ENCODE data around the gene HTR3A.

Gene HTR3A

DNA sequence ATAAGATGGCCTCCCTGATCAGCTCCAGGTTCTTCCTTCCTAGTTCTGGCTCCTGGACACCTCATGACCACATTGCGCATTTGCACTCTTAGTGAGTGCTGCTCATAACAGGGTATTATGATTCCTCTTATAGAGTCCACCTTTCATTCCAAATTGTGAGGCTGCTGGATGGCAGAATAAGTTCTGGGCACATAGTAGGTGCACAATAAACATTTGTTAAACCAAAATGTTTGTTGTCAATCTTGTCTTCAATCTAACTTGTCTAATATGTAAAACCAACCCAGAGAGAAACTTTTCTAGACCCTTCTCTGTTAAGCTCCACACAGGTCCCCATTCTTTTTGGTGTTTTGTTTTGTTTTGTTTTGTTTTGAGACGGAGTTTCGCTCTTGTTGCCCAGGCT lies 62.0 kb downstream of the HTR3A start:
- Histone ChIP-seq H3K79me2 (ENCODE audit: insufficient read depth, low read length) (no peaks in the 10 kb centered on the region), H3K9ac (ENCODE audit: low read depth, low read length, poor library complexity, severe bottlenecking) (no peak overlapping the region), H3F3A (ENCODE audit: low read depth) (no peaks in the 10 kb centered on the region), H3K4me3 (ENCODE audit: low read length, poor library complexity, severe bottlenecking) (no peak overlapping the region), H3K9me3 (ENCODE audit: insufficient read depth, low read depth, low read length) (no peaks in the 10 kb centered on the region), H3K9me2 (replicated peaks; ENCODE audit: low read depth, low read length) (no peaks in the 10 kb centered on the region), H3K36me3 (ENCODE audit: insufficient read depth, low read length) (no peaks in the 10 kb centered on the region), H2AFZ (ENCODE audit: low read length) (no peak overlapping the region), H4K20me1 (ENCODE audit: insufficient read depth, low read length, poor library complexity, severe bottlenecking) (no peaks in the 10 kb centered on the region), H3K4me2 (ENCODE audit: low read depth, low read length, poor library complexity, severe bottlenecking) (no peak overlapping the region), H3K4me1 (ENCODE audit: insufficient read depth, low read length, poor library complexity, severe bottlenecking) (no peaks in the 10 kb centered on the region), H3K27me3 (ENCODE audit: insufficient read depth, low read length, poor library complexity, severe bottlenecking) (no peaks in the 10 kb centered on the region)
- no peak for TF ChIP-seq EZH2phosphoT487 (IDR thresholded peaks at IDR 0.05; ENCODE audit: borderline replicate concordance)

DNA sequence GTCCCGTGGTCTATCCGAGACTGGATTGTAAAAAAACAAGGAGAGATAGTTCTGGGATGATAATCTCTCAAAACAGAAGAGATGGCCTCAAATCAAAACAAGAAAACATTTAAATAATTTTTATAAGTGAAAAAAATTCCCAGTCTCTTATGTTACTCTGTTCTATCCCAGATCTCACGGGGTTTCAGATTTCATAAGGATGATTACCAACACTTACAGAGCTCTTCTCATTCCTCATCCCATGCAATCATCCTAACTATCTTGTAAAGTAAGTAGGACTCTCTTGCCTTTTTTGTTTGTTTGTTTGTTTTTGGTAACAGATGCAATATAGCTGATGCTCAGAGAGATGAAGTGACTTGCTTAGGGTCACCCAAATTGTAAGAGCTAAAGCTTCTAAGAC lies 64.6 kb downstream of the HTR3A start:
- no peak overlapping the region for H3K9ac ChIP-seq (ENCODE audit: low read depth, low read length, poor library complexity, severe bottlenecking)
- H4K20me1 ChIP-seq (ENCODE audit: insufficient read depth, low read length, poor library complexity, severe bottlenecking), result no peaks in the 10 kb centered on the region
- no peaks in the 10 kb centered on the region for H3K9me2 ChIP-seq (replicated peaks; ENCODE audit: low read depth, low read length)
- no peaks in the 10 kb centered on the region for H3K79me2 ChIP-seq (ENCODE audit: insufficient read depth, low read length)
- no peaks in the 10 kb centered on the region for H3K9me3 ChIP-seq (ENCODE audit: insufficient read depth, low read depth, low read length)
- TF ChIP-seq, protein P1, sequence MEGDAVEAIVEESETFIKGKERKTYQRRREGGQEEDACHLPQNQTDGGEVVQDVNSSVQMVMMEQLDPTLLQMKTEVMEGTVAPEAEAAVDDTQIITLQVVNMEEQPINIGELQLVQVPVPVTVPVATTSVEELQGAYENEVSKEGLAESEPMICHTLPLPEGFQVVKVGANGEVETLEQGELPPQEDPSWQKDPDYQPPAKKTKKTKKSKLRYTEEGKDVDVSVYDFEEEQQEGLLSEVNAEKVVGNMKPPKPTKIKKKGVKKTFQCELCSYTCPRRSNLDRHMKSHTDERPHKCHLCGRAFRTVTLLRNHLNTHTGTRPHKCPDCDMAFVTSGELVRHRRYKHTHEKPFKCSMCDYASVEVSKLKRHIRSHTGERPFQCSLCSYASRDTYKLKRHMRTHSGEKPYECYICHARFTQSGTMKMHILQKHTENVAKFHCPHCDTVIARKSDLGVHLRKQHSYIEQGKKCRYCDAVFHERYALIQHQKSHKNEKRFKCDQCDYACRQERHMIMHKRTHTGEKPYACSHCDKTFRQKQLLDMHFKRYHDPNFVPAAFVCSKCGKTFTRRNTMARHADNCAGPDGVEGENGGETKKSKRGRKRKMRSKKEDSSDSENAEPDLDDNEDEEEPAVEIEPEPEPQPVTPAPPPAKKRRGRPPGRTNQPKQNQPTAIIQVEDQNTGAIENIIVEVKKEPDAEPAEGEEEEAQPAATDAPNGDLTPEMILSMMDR (conservative IDR thresholded peaks at IDR 0.05; ENCODE audit: low read length), result no peak
- no peak for TF ChIP-seq EZH2phosphoT487 (IDR thresholded peaks at IDR 0.05; ENCODE audit: borderline replicate concordance)
- H3K27me3 ChIP-seq (ENCODE audit: insufficient read depth, low read length, poor library complexity, severe bottlenecking), result no peaks in the 10 kb centered on the region
- no peaks in the 10 kb centered on the region for H3F3A ChIP-seq (ENCODE audit: low read depth)
- H3K36me3 ChIP-seq (ENCODE audit: insufficient read depth, low read length), result no peaks in the 10 kb centered on the region
- H3K4me1 ChIP-seq (ENCODE audit: insufficient read depth, low read length, poor library complexity, severe bottlenecking), result peaks cover 5% of the 10 kb centered on the region
- H3K4me3 ChIP-seq (ENCODE audit: low read length, poor library complexity, severe bottlenecking), result no peak overlapping the region
- no peak overlapping the region for H3K4me2 ChIP-seq (ENCODE audit: low read depth, low read length, poor library complexity, severe bottlenecking)
- H2AFZ ChIP-seq (ENCODE audit: low read length), result no peak overlapping the region

All from Loucy (cell line).